Epithelial cell of prostate (primary cell): Measurements from ENCODE around the gene STARD3.
"Not testable (repeated sequence)": the region's sequence is repeated elsewhere in the genome, so short reads cannot be mapped to it uniquely, and the experiment has no call there.

Source experiments
- DNase-seq: peaks from one replicate; pipeline ENCODE4 v3.0.0-alpha.2; 2011; ENCODE audit warnings: low read depth, low spot score
- H3K27ac ChIP-seq: fragments of 450-650 bp; 2 replicates; pipeline ENCODE4 v1.5.1; 2017; ENCODE audit warnings: mild to moderate bottlenecking

STARD3 gene

DNA sequence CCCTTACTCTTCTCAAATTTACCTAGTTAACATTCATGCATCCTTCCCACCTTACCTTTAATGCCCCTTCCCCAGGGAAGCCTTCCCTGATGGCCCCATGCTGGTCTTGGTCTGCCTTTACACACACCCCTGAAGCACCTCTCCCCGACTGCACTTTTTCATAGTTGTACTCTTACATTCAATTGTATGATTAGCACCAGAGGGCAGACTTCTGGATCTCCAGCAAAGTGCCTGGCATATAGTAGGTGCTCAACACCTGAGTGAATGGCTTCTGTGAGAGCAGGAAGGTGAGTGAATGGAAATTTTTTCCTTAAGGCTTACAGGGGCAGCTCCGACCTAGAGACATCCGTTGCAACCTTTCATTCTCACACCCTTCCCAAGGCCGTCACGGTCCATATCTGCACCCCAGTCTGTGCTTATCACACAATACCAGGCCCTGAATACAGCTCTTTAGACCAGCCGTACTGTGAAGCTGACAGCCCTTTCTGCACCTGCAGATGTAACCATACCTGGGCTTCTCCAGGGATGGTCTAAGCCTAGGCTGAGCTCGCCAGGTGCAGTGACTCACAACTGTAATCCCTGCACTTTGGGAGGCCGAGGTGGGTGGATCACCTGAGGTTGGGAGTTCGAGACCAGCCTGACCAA is 46.5 kb downstream of the STARD3 start:
- no peak for DNase-seq

DNA sequence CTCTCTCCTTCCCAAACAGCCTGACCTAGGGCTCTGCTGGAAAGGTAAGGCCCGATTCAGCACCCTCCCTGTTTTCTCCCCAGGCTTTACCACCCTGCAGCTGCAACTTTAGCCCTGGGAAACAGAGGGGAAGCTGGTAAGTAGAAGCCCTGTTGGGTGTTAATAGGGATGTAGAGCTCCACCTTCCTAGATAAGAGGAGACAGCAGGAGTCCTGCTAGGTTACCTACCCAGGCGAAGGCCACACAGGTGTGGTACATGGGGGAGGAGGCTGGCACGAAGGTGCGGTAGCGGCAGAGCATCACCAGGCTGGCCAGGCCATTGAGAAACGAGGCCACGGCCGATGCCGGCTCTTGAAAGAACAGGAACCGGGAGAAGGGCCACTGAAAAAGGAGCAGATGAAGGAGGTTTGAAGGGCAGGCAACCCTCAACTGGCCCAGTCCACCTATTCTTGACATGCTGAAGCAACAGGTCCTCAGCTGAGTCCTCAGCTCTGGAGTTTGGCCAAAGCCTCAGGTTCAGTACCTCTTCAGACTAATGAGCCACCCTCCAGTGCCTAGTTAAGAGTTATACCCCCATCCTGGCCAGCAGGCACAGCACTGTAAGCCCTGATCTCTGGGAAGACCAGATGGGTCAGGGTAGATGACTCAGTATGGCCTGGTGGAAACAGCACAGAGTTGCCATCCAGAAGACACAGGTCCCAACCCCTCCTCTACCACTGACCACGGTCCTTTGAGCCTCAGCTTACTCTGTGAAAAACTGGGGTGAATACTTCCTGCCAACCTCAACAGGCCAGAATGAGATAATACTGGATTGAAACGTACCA is 47.6 kb downstream of the STARD3 start:
- H3K27ac ChIP-seq: no peak overlapping the region
- DNase-seq: no peak

More for the DNA sequence above, 46.5 kb downstream of the STARD3 start:
- H3K27ac ChIP-seq: no peak overlapping the region

DNA sequence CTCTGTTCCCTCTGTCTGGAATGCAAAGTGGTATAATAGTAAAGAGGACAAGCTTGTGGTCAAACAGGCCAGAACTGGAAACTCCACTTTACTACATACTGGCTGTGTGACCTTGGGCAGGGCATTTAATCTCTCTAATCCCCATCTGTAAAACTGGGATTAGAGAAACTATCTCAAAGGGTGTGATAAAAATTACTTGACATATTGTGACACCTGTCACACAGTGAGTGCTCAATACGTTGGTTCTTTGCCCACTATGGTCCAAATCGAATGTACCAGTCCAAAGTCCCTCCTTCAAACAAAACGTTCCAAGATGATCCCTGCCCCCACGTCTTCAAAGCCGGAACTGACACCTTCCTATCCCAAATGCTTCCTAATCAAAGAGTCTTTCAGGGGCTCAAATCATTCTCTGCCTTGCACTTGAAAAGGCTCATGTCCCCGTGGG is 50.2 kb downstream of the STARD3 start:
- H3K27ac ChIP-seq: peak overlapping the region; percentile 81
- DNase-seq: no peak

DNA sequence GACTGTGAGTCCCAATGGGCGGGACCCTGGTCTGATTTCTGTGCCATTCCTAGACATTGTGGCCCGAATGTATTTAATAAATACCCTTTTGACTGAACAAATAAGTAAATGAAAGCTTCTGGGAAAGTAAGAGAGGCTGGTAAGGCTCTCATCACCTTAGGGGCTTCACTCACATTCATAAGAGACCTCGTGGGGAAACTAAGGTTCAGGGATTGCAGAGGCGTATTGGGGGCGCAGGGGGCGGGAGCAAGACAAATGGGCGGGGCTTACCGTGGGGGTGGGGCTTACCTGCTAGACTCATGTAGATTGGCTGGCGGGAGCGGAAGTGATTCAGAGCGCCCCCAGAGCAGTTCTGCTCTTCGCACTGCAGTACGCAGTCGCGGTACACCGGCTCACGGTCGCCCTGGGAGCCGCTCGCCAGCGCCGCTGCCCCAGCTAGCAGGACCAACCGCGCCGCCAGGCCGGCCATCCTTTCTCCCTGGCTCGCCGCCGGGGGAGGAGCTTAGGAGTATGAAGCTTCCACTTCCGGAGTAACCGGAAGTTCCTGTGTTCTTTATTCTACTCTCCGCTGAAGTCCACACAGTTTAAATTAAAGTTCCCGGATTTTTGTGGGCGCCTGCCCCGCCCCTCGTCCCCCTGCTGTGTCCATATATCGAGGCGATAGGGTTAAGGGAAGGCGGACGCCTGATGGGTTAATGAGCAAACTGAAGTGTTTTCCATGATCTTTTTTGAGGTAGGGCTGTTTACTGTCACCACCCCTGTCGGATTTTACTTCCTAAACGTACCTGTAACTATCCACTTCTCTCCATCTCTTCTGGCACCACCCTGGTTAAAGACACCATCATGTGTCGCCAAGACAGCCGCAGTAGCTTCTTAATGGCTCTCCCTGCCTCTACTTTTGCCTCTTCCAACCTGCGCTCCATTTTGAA is 50.9 kb downstream of the STARD3 start, which contains the start of gene PGAP3:
Gene PGAP3 (minus strand): TSS at position 512 of the 929 bp plus-strand sequence. CDS start 43 bp downstream, at position 469.
- peak within 1 kb of the TSS; percentile 81 for H3K27ac ChIP-seq
- no peak for DNase-seq

DNA sequence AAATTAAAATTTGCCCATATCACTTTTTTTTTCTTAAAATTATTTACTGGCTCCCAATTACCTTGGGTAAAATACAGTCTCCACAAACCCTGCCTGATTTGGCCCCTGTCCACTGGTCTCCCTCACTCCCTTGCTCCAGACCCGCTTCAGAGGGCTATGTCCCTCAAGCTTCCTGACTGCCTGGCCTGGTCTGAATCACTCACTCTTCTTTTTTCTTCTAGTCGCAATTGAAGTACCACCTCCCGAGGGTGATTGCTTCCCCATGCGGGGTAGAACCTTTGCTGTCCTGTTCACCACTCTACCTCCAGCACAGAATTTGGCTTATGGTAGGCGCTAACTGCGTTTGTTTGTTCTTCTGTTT is 51.5 kb downstream of the STARD3 start:
- DNase-seq: no peak
- peak overlapping the region; percentile 81 for H3K27ac ChIP-seq

DNA sequence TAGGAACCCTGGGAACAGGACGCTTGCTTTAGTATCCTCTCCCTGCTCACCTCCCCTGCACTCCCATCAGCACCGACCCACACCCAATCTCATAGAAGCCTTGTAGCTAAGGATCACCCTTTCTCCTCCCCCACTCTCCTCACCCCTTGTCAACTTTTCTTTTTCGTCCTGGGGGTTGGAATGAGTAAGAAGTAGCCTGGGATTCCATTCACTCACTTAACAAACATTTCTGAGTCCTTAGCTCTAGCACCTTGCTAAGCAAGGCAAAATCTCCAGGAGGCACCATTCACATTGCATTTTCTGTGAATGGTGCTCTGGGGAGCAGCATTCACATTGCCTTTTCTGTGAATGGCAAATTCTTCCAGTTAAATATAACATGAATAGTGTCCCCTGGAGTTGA is 52.0 kb downstream of the STARD3 start:
- no peak for DNase-seq
- H3K27ac ChIP-seq: peak overlapping the region; percentile 81

DNA sequence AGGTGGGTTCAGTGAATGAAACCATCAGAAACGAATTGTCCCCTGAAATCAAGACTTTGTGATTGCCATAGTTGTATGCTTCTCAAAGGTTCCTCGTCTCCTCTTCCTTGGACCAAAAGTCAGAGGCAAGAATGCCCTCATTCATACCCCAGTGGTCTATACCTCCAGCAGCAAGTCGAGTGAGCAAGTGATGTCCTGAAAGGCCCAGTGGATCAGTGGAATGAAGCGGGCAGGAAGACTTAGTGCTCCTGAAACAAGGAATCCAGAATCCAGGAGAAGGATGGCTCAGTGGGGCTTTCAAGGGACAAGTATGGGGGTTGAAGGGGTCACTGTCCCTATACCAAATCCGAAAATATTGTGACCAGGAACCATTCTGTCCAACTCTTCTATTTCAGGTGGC is 57.6 kb downstream of the STARD3 start:
- no peak for DNase-seq
- H3K27ac ChIP-seq: no peak overlapping the region

DNA sequence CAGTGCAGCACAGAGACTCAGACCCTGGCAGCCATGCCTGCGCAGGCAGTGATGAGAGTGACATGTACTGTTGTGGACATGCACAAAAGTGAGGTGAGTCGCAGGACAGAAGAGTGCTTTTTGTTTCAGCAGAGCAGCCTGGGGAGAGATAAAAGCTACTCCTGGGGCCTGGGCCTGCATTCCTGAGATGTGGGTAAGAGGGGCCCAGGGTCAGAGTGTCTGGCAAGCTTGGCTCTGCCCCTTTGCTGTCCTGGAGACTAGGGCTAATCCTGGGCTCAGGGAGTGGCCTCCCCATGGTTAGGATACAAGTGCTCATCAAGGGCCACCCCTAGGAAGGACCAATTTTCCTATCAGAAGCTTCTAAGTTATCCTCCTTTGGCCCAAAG is 58.1 kb downstream of the STARD3 start:
- DNase-seq: no peak
- H3K27ac ChIP-seq: no peak overlapping the region

DNA sequence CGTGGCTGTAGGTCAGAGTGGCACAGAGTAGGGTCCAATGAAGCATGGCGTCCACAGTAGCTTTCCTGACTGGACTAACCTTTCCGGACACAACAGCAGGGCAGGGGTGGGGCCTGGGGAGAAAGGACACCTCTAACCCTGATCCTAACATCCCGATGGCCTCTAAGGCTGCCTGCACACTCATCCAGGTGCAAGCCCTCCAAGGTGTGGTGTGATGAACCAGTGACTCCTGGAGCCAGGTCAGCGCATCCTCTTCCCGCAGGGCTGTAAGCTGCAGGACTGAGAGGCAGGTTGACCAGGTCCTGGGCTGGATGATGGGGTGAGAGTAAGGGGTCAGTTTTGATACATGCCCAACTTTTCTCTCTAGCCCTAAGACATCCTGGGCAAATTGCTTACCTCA is 59.8 kb downstream of the STARD3 start:
- H3K27ac ChIP-seq: no peak overlapping the region
- no peak for DNase-seq

DNA sequence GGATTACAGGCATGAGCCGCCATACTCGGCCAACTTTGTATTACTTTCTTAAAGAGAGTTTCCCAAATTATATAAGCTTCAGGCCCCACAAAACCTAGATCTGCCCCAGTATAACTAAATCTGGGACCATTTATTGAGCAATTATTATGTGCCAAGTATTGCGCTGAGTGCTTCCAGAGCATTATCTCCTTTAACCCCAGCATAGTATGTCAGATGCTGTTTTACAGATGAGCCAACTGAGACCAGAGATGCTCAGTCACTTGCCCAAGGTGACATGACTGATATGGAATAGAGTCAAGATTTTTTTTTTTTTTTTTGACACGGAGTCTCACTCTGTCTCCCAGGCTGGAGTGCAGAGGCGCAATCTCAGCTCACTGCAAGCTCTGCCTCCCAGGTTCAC is 61.0 kb downstream of the STARD3 start:
- no peak for DNase-seq
- no peak overlapping the region for H3K27ac ChIP-seq

DNA sequence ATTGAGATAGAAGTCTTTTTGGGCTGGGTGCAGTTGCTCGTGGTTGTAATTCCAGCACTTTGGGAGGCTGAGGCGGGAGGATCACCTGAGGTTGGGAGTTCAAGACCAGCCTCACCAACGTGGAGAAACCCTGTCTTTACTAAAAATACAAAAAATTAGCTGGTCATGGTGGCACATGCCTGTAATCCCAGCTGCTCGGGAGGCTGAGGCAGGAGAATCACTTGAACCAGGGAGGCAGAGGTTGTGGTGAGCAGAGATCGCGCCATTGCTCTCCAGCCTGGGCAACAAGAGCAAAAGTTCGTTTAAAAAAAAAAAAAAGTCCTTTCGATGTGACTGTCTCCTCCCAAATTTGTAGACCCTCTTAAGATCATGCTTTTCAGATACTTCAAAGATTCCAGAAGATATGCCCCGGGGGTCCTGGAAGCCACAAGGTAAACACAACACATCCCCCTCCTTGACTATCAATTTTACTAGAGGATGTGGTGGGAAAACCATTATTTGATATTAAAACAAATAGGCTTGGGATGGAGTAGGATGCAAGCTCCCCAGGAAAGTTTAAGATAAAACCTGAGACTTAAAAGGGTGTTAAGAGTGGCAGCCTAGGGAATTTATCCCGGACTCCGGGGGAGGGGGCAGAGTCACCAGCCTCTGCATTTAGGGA is 62.3 kb downstream of the STARD3 start:
- DNase-seq: not testable (repeated sequence)
- H3K27ac ChIP-seq: peak overlapping the region; percentile 56

DNA sequence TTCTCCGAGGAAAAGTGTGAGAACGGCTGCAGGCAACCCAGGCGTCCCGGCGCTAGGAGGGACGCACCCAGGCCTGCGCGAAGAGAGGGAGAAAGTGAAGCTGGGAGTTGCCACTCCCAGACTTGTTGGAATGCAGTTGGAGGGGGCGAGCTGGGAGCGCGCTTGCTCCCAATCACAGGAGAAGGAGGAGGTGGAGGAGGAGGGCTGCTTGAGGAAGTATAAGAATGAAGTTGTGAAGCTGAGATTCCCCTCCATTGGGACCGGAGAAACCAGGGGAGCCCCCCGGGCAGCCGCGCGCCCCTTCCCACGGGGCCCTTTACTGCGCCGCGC is 62.8 kb downstream of the STARD3 start, which contains the start of gene ERBB2:
Gene ERBB2 (plus strand): TSS at position 247 of the 330 bp plus-strand sequence. CDS start 175 bp downstream, outside the sequence.
- H3K27ac ChIP-seq: peak within 1 kb of the TSS; percentile 56

DNA sequence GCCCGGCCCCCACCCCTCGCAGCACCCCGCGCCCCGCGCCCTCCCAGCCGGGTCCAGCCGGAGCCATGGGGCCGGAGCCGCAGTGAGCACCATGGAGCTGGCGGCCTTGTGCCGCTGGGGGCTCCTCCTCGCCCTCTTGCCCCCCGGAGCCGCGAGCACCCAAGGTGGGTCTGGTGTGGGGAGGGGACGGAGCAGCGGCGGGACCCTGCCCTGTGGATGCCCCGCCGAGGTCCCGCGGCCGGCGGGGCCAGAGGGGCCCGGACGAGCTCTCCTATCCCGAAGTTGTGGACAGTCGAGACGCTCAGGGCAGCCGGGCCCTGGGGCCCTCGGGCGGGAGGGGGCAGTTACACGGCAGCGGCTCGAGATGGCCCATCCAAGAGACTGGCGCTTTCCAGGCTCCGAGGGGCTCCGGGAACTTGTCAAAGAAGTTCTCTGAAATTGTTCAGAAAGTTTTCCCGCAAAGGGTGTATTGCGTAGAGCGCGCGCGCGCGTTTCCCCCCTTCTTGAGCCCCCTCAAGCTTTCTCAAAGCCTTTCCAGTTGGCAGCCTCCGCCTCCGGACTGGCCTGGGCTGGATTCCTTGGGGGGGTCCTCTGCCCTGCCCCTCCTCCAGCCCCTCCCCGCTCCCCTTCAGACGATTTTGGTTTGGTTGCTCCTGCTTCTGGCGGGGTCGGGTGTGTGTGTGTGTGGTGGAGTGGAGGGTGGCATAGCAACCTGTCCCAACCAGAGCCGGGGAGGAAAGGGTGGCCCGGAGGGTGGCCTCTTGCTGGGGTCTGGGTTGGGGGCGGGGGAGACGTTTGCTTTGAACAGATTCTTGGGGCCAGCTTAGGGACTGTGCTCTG is 63.4 kb downstream of the STARD3 start:
- no peak for DNase-seq
- H3K27ac ChIP-seq: peak overlapping the region; percentile 56

More for the DNA sequence above, 62.8 kb downstream of the STARD3 start, which contains the start of gene ERBB2:
- DNase-seq: no peak

DNA sequence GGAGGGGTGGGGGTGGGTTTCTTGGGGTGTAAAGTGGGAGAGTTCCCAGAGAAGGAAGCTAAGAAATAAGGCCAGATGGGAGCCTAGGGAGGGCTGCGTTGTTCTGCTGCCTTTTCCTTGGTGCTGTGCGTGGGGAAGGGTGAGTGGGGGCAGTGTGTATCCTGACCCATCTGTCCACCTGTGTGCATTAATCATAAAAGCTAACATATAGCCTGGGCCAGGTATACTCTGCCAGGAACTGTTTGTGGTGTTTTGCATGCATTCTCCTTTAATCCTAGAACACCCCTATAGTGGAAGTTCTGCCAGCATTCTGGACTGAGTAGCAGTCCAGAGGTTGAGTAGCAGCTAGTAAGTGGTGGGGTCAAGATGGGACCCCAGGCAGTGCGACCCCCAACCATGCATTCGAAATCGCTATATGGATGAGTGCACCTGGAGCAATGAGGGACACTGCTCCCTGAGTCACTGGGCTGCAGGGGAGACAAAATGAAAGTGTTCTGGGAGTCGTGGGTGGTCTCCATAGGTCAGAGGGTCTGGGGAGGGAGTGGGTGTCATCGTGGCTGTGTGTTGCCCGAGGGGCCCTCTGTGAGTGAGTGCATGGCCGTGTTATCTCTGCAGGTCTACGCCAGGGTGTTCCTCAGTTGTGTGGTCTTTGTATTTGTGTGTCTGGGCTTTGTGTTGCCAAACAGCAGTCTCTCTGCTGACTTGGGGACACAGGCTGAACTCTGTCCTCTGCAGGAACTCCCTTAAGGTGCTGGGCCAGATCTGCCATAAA is 64.3 kb downstream of the STARD3 start:
- no peak for DNase-seq
- H3K27ac ChIP-seq: peak overlapping the region; percentile 56

DNA sequence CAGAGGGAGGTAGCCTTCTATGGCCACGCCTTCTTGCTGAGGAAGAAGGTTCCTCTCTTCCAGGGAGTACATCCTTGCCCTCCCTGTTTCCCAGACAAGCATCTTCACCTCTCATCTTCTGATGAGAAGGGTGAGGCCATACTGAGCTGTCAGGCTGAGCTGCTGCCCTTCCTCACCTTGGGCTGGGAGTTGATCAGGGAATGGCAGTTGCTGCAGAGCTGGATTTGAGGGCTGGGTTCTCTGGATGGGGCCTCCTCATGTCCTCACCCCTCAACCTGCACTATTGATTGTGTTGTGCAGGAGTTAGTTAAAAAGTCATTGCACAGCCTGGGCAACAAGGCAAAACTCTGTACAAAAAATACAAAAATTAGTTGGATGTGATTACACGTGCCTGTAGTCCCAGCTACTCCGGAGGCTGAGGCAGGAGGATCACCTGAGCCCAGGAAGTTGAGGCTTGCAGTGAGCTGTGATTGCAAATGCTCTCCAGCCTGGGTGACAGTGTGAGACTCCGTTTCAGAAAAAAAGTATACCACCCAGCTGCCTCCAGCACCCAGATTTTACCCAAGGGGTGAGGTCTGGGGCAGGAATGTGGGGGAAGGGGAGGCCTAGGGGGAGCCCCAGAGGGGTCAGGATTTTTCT is 65.0 kb downstream of the STARD3 start:
- H3K27ac ChIP-seq: no peak overlapping the region
- DNase-seq: no peak

DNA sequence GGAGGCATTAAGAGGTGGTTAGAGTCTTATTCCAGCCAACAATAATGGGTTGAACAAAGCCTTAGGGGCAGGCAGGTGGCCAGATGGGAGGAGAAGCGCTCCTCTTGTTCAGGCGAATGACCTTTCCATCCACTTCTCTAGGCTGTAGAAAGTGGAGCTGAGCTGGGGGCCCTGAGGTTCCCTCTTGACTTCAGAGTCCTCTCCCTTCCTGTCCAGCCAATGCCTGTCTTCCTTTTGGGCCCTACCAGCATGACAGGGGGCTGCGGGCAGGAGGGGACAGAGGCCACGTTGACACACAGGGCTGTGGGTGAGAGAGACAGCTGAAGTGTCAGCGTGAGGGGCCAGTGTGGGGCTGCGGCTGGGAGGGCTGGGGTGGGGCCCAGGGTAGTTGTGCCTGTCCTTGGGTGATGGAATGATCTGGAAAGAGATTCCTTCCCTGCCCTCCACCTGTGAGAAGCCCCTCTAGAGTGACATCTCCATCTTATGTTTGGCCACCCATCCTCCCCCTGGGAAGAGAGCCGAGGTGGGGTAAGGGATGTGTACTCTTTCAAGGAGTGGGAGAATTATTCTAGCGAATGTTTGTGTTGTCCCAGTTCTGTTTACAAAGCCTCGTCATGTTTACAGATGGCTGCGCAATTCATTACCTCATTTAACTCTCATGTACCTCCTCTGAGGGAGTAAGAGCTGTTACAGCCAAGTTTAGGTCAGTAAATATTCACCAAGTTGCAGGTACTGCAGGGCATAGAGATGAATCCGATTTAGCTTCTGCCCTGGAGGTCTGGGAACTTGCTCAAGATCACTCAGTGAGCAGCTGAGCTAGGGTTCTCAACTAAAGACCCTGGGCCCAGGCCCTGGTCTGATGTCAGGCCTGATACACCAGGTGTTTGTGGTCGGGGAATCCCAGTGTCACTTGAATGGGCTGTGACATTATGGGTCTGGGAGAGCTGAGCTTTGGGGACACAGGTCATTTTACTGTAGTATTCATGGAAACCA is 66.3 kb downstream of the STARD3 start:
- peak overlapping the region; percentile 12 for H3K27ac ChIP-seq
- no peak for DNase-seq

DNA sequence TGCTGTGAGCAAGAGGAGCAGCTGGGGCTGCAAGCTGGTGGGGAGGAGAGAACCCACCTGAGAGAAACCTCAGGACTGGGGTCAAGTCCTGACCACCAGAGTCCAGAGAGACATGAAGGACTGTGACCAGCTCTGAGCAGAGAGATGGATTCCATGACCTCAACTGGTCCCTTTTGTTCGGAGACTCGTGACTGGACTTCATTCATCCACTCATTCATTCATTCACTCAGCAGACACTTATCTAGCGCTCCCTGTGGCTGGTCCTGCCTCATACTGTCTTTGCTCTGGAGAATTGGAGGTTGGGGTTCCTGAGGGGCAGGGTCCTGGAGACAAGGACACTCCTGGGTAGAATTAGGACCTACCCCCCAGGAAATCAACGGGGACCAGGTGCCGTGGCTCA is 67.0 kb downstream of the STARD3 start:
- DNase-seq: no peak
- peak overlapping the region; percentile 12 for H3K27ac ChIP-seq
